Tongue (tissue), 3 donors: ENCODE measurements around the gene UHMK1. TPM values are rescaled to one million over a fixed set of nuclear protein-coding genes. Genes with fewer than 3 reads are reported as not detected.
"Not testable (repeated sequence)": the region's sequence is repeated elsewhere in the genome, so short reads cannot be mapped to it uniquely, and the experiment has no call there.

Experiments
- DNase-seq: peaks from one replicate; pipeline ENCODE4 v3.0.0-alpha.2; 2015
- small RNA-seq: library from RNA; depleted of rRNA; stranded (forward); fragments of <200 nt; gene quantifications from one replicate; pipeline ENCODE3, GENCODE V24; 2014; ENCODE audit warnings: low replicate concordance
- total RNA-seq: library from RNA; depleted of rRNA; stranded (reverse); fragments of >200 nt; gene quantifications from one replicate; pipeline ENCODE4 v1.2.3, GENCODE V29; 2014

Gene UHMK1
- total RNA-seq, 1 donor from 2014 or later = 51.7 TPM

GRCh38 chr1:162566870-162567269, 69.3 kb downstream of the UHMK1 start:
- no peak for DNase-seq

- DNase-seq = no peak
Observed at GRCh38 chr1:162568802-162569201, 71.2 kb downstream of the UHMK1 start.

- no peak for DNase-seq
Observed at GRCh38 chr1:162570718-162571117, 73.1 kb downstream of the UHMK1 start.

- not testable (repeated sequence) for DNase-seq
Observed at GRCh38 chr1:162571121-162571520, 73.5 kb downstream of the UHMK1 start.

- DNase-seq = no peak
Observed at GRCh38 chr1:162571696-162572095, 74.1 kb downstream of the UHMK1 start.

- no peak for DNase-seq
Observed at GRCh38 chr1:162573136-162573535, 75.5 kb downstream of the UHMK1 start.

- no peak for DNase-seq
Observed at GRCh38 chr1:162578071-162578700, 80.6 kb downstream of the UHMK1 start.

GRCh38 chr1:162578936-162579335, 81.3 kb downstream of the UHMK1 start:
- DNase-seq = no peak

Small RNA genes lying within 50 kb of the gene (small RNA-seq; reads per million reads assigned to genes)
- not detected for gene UQCRBP2

Other genes with a start within 250 kb of the UHMK1 start
- gene SPATA46, start 121.0 kb upstream of the UHMK1 start, total RNA-seq = not detected
- 2.3 TPM for gene C1orf226, start 116.1 kb upstream of the UHMK1 start, total RNA-seq
- gene SH2D1B, start 85.7 kb upstream of the UHMK1 start, total RNA-seq = 0.62 TPM
- 48.8 TPM for gene UAP1, start 63.9 kb downstream of the UHMK1 start, total RNA-seq
- gene DDR2, start 134.6 kb downstream of the UHMK1 start, total RNA-seq = 60.6 TPM